ENCODE results near the gene USP50.
"Not testable (repeated sequence)": the region's sequence is repeated elsewhere in the genome, so short reads cannot be mapped to it uniquely, and the experiment has no call there.

DNA sequence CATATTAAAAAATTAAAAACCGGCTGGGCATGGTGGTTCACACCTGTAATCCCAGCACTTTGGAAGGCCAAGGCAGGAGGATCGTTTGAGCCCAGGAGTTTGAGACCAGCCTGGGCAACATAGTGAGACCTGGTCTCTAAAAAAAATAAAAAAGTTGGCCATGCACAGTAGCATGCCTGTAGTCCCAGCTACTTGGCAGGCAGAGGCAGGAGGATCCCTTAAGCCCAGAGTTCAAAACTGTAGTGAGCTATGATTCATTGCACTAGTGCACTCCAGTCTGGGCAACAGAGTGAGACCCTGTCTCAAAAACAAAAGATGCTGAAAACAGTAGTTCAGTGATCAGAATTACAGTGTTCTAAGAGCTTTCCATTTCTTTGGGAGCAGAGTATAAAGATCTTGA is 40.8 kb downstream of the USP50 start:
- TF ChIP-seq, protein P1, sequence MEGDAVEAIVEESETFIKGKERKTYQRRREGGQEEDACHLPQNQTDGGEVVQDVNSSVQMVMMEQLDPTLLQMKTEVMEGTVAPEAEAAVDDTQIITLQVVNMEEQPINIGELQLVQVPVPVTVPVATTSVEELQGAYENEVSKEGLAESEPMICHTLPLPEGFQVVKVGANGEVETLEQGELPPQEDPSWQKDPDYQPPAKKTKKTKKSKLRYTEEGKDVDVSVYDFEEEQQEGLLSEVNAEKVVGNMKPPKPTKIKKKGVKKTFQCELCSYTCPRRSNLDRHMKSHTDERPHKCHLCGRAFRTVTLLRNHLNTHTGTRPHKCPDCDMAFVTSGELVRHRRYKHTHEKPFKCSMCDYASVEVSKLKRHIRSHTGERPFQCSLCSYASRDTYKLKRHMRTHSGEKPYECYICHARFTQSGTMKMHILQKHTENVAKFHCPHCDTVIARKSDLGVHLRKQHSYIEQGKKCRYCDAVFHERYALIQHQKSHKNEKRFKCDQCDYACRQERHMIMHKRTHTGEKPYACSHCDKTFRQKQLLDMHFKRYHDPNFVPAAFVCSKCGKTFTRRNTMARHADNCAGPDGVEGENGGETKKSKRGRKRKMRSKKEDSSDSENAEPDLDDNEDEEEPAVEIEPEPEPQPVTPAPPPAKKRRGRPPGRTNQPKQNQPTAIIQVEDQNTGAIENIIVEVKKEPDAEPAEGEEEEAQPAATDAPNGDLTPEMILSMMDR (CRISPR knock-in tag; IDR thresholded peaks at IDR 0.05), result not testable (repeated sequence)
- not testable (repeated sequence) for TF ChIP-seq CHD2 (IDR thresholded peaks at IDR 0.05; ENCODE audit: low read depth, low read length); POLR2A (IDR thresholded peaks at IDR 0.05; ENCODE audit: insufficient read depth in 1 of 2, low read depth in 2 of 2, low read length in 2 of 2); ZNF850 (CRISPR knock-in tag; conservative IDR thresholded peaks at IDR 0.05)
- TF ChIP-seq, protein P2, sequence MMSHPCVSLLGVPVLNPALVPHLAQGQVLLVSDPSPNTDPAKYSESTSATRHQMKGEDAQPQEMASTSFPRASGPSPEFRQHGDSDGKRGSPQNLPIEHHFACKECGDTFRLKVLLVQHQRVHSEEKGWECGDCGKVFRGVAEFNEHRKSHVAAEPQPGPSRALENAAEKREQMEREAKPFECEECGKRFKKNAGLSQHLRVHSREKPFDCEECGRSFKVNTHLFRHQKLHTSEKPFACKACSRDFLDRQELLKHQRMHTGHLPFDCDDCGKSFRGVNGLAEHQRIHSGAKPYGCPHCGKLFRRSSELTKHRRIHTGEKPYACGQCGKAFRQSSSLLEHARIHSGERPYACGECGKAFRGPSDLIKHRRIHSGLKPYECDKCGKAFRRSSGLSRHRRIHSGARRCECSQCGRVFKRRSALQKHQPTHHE (CRISPR knock-in tag; IDR thresholded peaks at IDR 0.05; ENCODE audit: borderline replicate concordance), result not testable (repeated sequence)
- TF ChIP-seq, protein P3, sequence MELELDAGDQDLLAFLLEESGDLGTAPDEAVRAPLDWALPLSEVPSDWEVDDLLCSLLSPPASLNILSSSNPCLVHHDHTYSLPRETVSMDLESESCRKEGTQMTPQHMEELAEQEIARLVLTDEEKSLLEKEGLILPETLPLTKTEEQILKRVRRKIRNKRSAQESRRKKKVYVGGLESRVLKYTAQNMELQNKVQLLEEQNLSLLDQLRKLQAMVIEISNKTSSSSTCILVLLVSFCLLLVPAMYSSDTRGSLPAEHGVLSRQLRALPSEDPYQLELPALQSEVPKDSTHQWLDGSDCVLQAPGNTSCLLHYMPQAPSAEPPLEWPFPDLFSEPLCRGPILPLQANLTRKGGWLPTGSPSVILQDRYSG (CRISPR knock-in tag; IDR thresholded peaks at IDR 0.05), result not testable (repeated sequence)
